Neutrophil (primary cell): Measurements from ENCODE around the gene RP2.

Source experiments
- H3K27ac ChIP-seq: fragments of 200-600 bp; sonication (generic); 2 replicates; pipeline ENCODE4 v1.5.1; 2016; ENCODE audit warnings: mild to moderate bottlenecking, moderate library complexity
- H3K27me3 ChIP-seq: fragments of 200-600 bp; sonication (generic); 2 replicates; pipeline ENCODE4 v1.6.0; 2016; ENCODE audit warnings: mild to moderate bottlenecking
- H3K36me3 ChIP-seq: fragments of 200-600 bp; sonication (generic); 2 replicates; pipeline ENCODE4 v1.5.1; 2017
- H3K4me1 ChIP-seq, 2 experiments: fragments of 200-600 bp in 1 of 2; sonication (generic) in 1 of 2; 1 replicate in 1 of 2; 2 replicates in 1 of 2; pipeline versions ENCODE4 v1.5.1 to v1.6.1; 2013 to 2016; ENCODE audit warnings: low read depth in 1 of 2, low read length in 1 of 2, mild to moderate bottlenecking in 1 of 2, moderate library complexity in 1 of 2; ENCODE audit not compliant: control insufficient read depth in 1 of 2, insufficient read depth in 1 of 2
- H3K4me3 ChIP-seq, 2 experiments: fragments of 200-600 bp in 1 of 2; sonication (generic) in 1 of 2; 1 replicate in 1 of 2; 2 replicates in 1 of 2; pipeline ENCODE4 v1.5.1; 2013 to 2016; ENCODE audit warnings: low read depth in 1 of 2, low read length in 1 of 2, mild to moderate bottlenecking in 1 of 2, moderate library complexity in 1 of 2
- H3K9me3 ChIP-seq: fragments of 200-600 bp; sonication (generic); 2 replicates; pipeline ENCODE4 v1.5.1; 2016
- CTCF ChIP-seq: fragments of 200-600 bp; sonication (generic); IDR thresholded peaks from 2 replicates; pipeline ENCODE4 v1.5.1; 2016; ENCODE audit warnings: antibody characterized with exemption

RP2 gene

GRCh38 chrX:46836701-46837557 is at the start of gene RP2:
Gene RP2 (plus strand): TSS chrX:46837043. CDS start chrX:46837101, 58 bp downstream.
- H3K9me3 ChIP-seq = no peaks in the 10 kb centered on the region
- peak within 1 kb of the TSS; percentile 96 for H3K27ac ChIP-seq
- TF ChIP-seq CTCF = peak; percentile 55
- peak within 1 kb of the TSS; percentile 74 to 95 for H3K4me3 ChIP-seq
- peaks cover 51 to 56% of the 10 kb centered on the region in 2 experiments for H3K4me1 ChIP-seq
- no peaks in the 10 kb centered on the region for H3K27me3 ChIP-seq
- no peaks in the 10 kb centered on the region for H3K36me3 ChIP-seq

GRCh38 chrX:46788902-46789301 is 47.9 kb upstream of the RP2 start:
- no peaks in the 10 kb centered on the region for H3K36me3 ChIP-seq
- H3K9me3 ChIP-seq = no peaks in the 10 kb centered on the region
- H3K27ac ChIP-seq = no peak overlapping the region
- no peak for TF ChIP-seq CTCF
- H3K27me3 ChIP-seq = no peaks in the 10 kb centered on the region
- no peak overlapping the region for H3K4me3 ChIP-seq
- H3K4me1 ChIP-seq = peaks cover 18 to 21% of the 10 kb centered on the region in 2 experiments

- Histone ChIP-seq H3K4me1 (peaks cover 18 to 21% of the 10 kb centered on the region in 2 experiments), H3K27me3 (no peaks in the 10 kb centered on the region), H3K9me3 (no peaks in the 10 kb centered on the region), H3K27ac (peak overlapping the region; percentile 50), H3K4me3 (no peak overlapping the region), H3K36me3 (no peaks in the 10 kb centered on the region)
- no peak for TF ChIP-seq CTCF
These were observed 44.7 kb upstream of the RP2 start for GRCh38 chrX:46791927-46792809.

GRCh38 chrX:46792810-46793188 is 44.0 kb upstream of the RP2 start:
- Histone ChIP-seq H3K9me3 (no peaks in the 10 kb centered on the region), H3K36me3 (no peaks in the 10 kb centered on the region), H3K27me3 (no peaks in the 10 kb centered on the region), H3K4me3 (no peak overlapping the region), H3K27ac (peak overlapping the region; percentile 50), H3K4me1 (peaks cover 18 to 21% of the 10 kb centered on the region in 2 experiments)
- no peak for TF ChIP-seq CTCF

- Histone ChIP-seq H3K9me3 (no peaks in the 10 kb centered on the region), H3K27ac (peak overlapping the region; percentile 50), H3K4me3 (no peak overlapping the region), H3K4me1 (peaks cover 18 to 21% of the 10 kb centered on the region in 2 experiments), H3K27me3 (no peaks in the 10 kb centered on the region), H3K36me3 (no peaks in the 10 kb centered on the region)
- TF ChIP-seq CTCF = no peak
These were observed 43.3 kb upstream of the RP2 start for GRCh38 chrX:46793386-46794143.
